Colonic mucosa (tissue), 4 donors: ENCODE data around the gene PDZD8. TPM values are rescaled to one million over a fixed set of nuclear protein-coding genes. Genes with fewer than 3 reads are reported as not detected.
A peak's percentile ranks its signal among the peaks of the same experiment; 100 is the strongest.

ENCODE experiments used
- DNase-seq: peaks from one replicate; pipeline ENCODE4 v3.0.0-alpha.2; 2020
- H3K27ac ChIP-seq: fragments of 200-600 bp; one replicate; pipeline ENCODE4 v1.8.0; 2021
- H3K27me3 ChIP-seq: fragments of 200-600 bp; one replicate; pipeline ENCODE4 v1.8.0; 2021
- H3K36me3 ChIP-seq: fragments of 200-600 bp; one replicate; pipeline ENCODE4 v1.8.0; 2021
- H3K4me1 ChIP-seq: fragments of 200-600 bp; one replicate; pipeline ENCODE4 v1.8.0; 2021; ENCODE audit warnings: mild to moderate bottlenecking
- H3K4me3 ChIP-seq: fragments of 200-600 bp; one replicate; pipeline ENCODE4 v1.8.0; 2021
- H3K9ac ChIP-seq, 2 donors: one replicate each; pipeline ENCODE4 v1.7.0; 2013; ENCODE audit warnings: control low read depth in 2 of 2, low read depth in 2 of 2, low read length in 2 of 2
- H3K9me3 ChIP-seq: fragments of 200-600 bp; one replicate; pipeline ENCODE4 v1.8.0; 2021
- CTCF ChIP-seq: fragments of 200-600 bp; IDR thresholded peaks from one replicate; pipeline ENCODE4 v1.8.0; 2022; ENCODE audit warnings: antibody characterized with exemption, mild to moderate bottlenecking
- intact Hi-C: fragments of 100-400 bp; cut with DNase I; formaldehyde crosslinking; loops from one replicate; pipeline ENCODE4 v1.14.1; 2022
- total RNA-seq, 2 donors: library from RNA; stranded (reverse); fragmentation: NEBNext Ultra II Directional in 1 of 2; extraction: Animal tissue kit (Norgen Biotek cat#: 25700) in 1 of 2; gene quantifications; one replicate each; pipeline ENCODE4 v1.2.1, GENCODE V29; 2021
- donor health status: healthy.
- donor health status: DM: no; HTN: no; CAD: no.
- donor health status: DM: no; HTN: no; CAD: no.

PDZD8 gene
- total RNA-seq, 2 donors from 2014 or later: 68.5 to 82.0 TPM

- Histone ChIP-seq H3K36me3 (no peaks in the 10 kb centered on the region), H3K27ac (no peak overlapping the region), H3K9me3 (no peaks in the 10 kb centered on the region), H3K4me3 (no peak overlapping the region), H3K9ac (no peak overlapping the region), H3K4me1 (no peaks in the 10 kb centered on the region), H3K27me3 (no peaks in the 10 kb centered on the region)
- DNase-seq: no peak
- intact Hi-C loops: no loop called here
- no peak for TF ChIP-seq CTCF
Measured at GRCh38 chr10:117334066-117334465, 41.2 kb downstream of the PDZD8 start.

- Histone ChIP-seq H3K4me1 (no peaks in the 10 kb centered on the region), H3K27ac (no peak overlapping the region), H3K36me3 (no peaks in the 10 kb centered on the region), H3K9ac (no peak overlapping the region), H3K27me3 (no peaks in the 10 kb centered on the region), H3K9me3 (no peaks in the 10 kb centered on the region), H3K4me3 (no peak overlapping the region)
- intact Hi-C loops: no loop called here
- TF ChIP-seq CTCF: no peak
- DNase-seq: no peak
Measured at GRCh38 chr10:117327262-117327661, 48.0 kb downstream of the PDZD8 start.

- Histone ChIP-seq H3K36me3 (no peaks in the 10 kb centered on the region), H3K4me3 (no peak overlapping the region), H3K9me3 (no peaks in the 10 kb centered on the region), H3K4me1 (no peaks in the 10 kb centered on the region), H3K27ac (no peak overlapping the region), H3K9ac (no peak overlapping the region), H3K27me3 (no peaks in the 10 kb centered on the region)
- intact Hi-C loops: no loop called here
- no peak for TF ChIP-seq CTCF
- no peak for DNase-seq
Measured at GRCh38 chr10:117324367-117324766, 50.9 kb downstream of the PDZD8 start.

GRCh38 chr10:117322260-117322659, 53.0 kb downstream of the PDZD8 start:
- TF ChIP-seq CTCF: no peak
- Histone ChIP-seq H3K27me3 (no peaks in the 10 kb centered on the region), H3K27ac (no peak overlapping the region), H3K9me3 (no peaks in the 10 kb centered on the region), H3K4me3 (no peak overlapping the region), H3K4me1 (no peaks in the 10 kb centered on the region), H3K36me3 (no peaks in the 10 kb centered on the region), H3K9ac (no peak overlapping the region)
- intact Hi-C loops: no loop called here
- no peak for DNase-seq

GRCh38 chr10:117320050-117320665, 55.1 kb downstream of the PDZD8 start:
- intact Hi-C loops: no loop called here
- no peaks in the 10 kb centered on the region for H3K4me1 ChIP-seq
- H3K27me3 ChIP-seq: no peaks in the 10 kb centered on the region
- no peak overlapping the region for H3K27ac ChIP-seq
- TF ChIP-seq CTCF: peak; percentile 29
- no peaks in the 10 kb centered on the region for H3K9me3 ChIP-seq
- DNase-seq: no peak
- H3K4me3 ChIP-seq: no peak overlapping the region
- no peaks in the 10 kb centered on the region for H3K36me3 ChIP-seq
- no peak overlapping the region for H3K9ac ChIP-seq
